Neural cell (in vitro differentiated cells): ENCODE results near the gene AMPH. TPM values are rescaled to one million over a fixed set of nuclear protein-coding genes. Genes with fewer than 3 reads are reported as not detected.

Source experiments
- H2AFZ ChIP-seq: fragments of 200-600, 300-800 bp; sonication (generic), shearing (Covaris generic); 2 replicates; pipeline ENCODE4 v1.6.0; 2014; ENCODE audit warnings: low read depth, mild to moderate bottlenecking, antibody characterized with exemption, low read length, moderate library complexity
- H3F3A ChIP-seq: fragments of 200-600 bp; shearing (Covaris generic); 2 replicates; pipeline ENCODE4 v1.6.1; 2016; ENCODE audit warnings: mild to moderate bottlenecking, moderate library complexity, mixed read lengths, antibody characterized with exemption, low read length; ENCODE audit not compliant: insufficient read depth, poor library complexity, severe bottlenecking
- H3K27ac ChIP-seq: fragments of 200-600, 300-800 bp; sonication (generic), shearing (Covaris generic); 2 replicates; pipeline ENCODE4 v1.5.1; 2014; ENCODE audit warnings: mild to moderate bottlenecking, low read length, moderate library complexity
- H3K27me3 ChIP-seq: fragments of 300-800, 200-600 bp; sonication (generic), shearing (Covaris generic); 2 replicates; pipeline ENCODE4 v1.6.0; 2014; ENCODE audit warnings: mild to moderate bottlenecking, low read depth, low read length, moderate library complexity; ENCODE audit not compliant: insufficient read depth
- H3K36me3 ChIP-seq: fragments of 300-800, 200-600 bp; sonication (generic), shearing (Covaris generic); 2 replicates; pipeline ENCODE4 v1.5.1; 2014; ENCODE audit warnings: mild to moderate bottlenecking, antibody characterized with exemption, low read length, moderate library complexity; ENCODE audit not compliant: insufficient read depth
- H3K4me2 ChIP-seq: fragments of 300-800, 200-600 bp; sonication (generic), shearing (Covaris generic); 2 replicates; pipeline ENCODE4 v1.6.0; 2014; ENCODE audit warnings: mild to moderate bottlenecking, low read length
- H3K4me3 ChIP-seq: fragments of 300-800, 200-600 bp; sonication (generic), shearing (Covaris generic); 2 replicates; pipeline ENCODE4 v1.5.1; 2014; ENCODE audit warnings: mild to moderate bottlenecking, low read length, moderate library complexity
- H3K79me2 ChIP-seq: fragments of 200-600 bp; shearing (Covaris generic); replicated peaks from 2 replicates; pipeline ENCODE4 v1.6.0; 2014; ENCODE audit warnings: mild to moderate bottlenecking, low read length, moderate library complexity; ENCODE audit not compliant: insufficient read depth
- H3K9ac ChIP-seq: fragments of 300-800, 200-600 bp; sonication (generic), shearing (Covaris generic); 2 replicates; pipeline ENCODE4 v1.6.1; 2016; ENCODE audit warnings: mild to moderate bottlenecking, low read length, mixed read lengths
- H3K9me2 ChIP-seq: fragments of 200-600 bp; shearing (Covaris generic); 2 replicates; pipeline ENCODE4 v1.6.1; 2016; ENCODE audit warnings: mild to moderate bottlenecking, low read length, mixed read lengths; ENCODE audit not compliant: insufficient read depth
- H3K9me3 ChIP-seq: fragments of 200-600, 300-800 bp; sonication (generic), shearing (Covaris generic); 2 replicates; pipeline ENCODE4 v1.6.1; 2016; ENCODE audit warnings: mild to moderate bottlenecking, mixed run types, low read length, moderate library complexity, mixed read lengths
- H4K20me1 ChIP-seq: fragments of 200-600 bp; shearing (Covaris generic); 2 replicates; pipeline ENCODE4 v1.6.1; 2016; ENCODE audit warnings: mild to moderate bottlenecking, mixed run types; ENCODE audit not compliant: insufficient read depth
- EP300 ChIP-seq: fragments of 450-650 bp; conservative IDR thresholded peaks from 2 replicates; pipeline ENCODE4 v1.6.1; 2014; ENCODE audit warnings: antibody characterized with exemption, mild to moderate bottlenecking, moderate library complexity; ENCODE audit not compliant: poor library complexity, severe bottlenecking
- EZH2 ChIP-seq: fragments of 200-600, 300-800 bp; shearing (Covaris generic), sonication (generic); IDR thresholded peaks from 2 replicates; pipeline ENCODE4 v1.6.1; 2014; ENCODE audit warnings: antibody characterized with exemption, low read length, borderline replicate concordance, mild to moderate bottlenecking; ENCODE audit not compliant: insufficient read depth, poor library complexity, severe bottlenecking
- MXI1 ChIP-seq: fragments of 450-650 bp; conservative IDR thresholded peaks from 2 replicates; pipeline ENCODE4 v1.6.1; 2014; ENCODE audit warnings: antibody characterized with exemption, mild to moderate bottlenecking; ENCODE audit not compliant: poor library complexity, severe bottlenecking
- POLR2AphosphoS5 ChIP-seq: IDR thresholded peaks from 2 replicates; pipeline ENCODE4 v1.6.1; 2012
- RAD21 ChIP-seq: fragments of 450-650 bp; conservative IDR thresholded peaks from 2 replicates; pipeline ENCODE4 v1.6.1; 2014; ENCODE audit warnings: antibody characterized with exemption, mild to moderate bottlenecking, moderate library complexity
- SMC3 ChIP-seq: fragments of 450-650 bp; conservative IDR thresholded peaks from 2 replicates; pipeline ENCODE4 v1.6.1; 2014; ENCODE audit warnings: antibody characterized with exemption, mild to moderate bottlenecking, moderate library complexity; ENCODE audit not compliant: poor library complexity
- TAF1 ChIP-seq: IDR thresholded peaks from 2 replicates; pipeline ENCODE4 v1.6.1; 2012; ENCODE audit warnings: low read depth
- polyA plus RNA-seq: library from polyadenylated mRNA; depleted of rRNA; stranded (reverse); fragments of >200 nt; gene quantifications from 2 replicates; pipeline ENCODE4 v1.2.3, GENCODE V29; 2014
- TF ChIP-seq, protein P1 (sequence below): IDR thresholded peaks from 2 replicates; pipeline ENCODE4 v1.6.1; 2012; ENCODE audit warnings: borderline replicate concordance
- TF ChIP-seq, protein P2 (sequence below): fragments of 450-650 bp; IDR thresholded peaks from 2 replicates; pipeline ENCODE4 v1.5.1; 2014; ENCODE audit warnings: antibody characterized with exemption, mild to moderate bottlenecking, moderate library complexity; ENCODE audit not compliant: poor library complexity, severe bottlenecking

AMPH gene
- polyA plus RNA-seq, 1 donor from 2014 or later, result 33.7 TPM

DNA sequence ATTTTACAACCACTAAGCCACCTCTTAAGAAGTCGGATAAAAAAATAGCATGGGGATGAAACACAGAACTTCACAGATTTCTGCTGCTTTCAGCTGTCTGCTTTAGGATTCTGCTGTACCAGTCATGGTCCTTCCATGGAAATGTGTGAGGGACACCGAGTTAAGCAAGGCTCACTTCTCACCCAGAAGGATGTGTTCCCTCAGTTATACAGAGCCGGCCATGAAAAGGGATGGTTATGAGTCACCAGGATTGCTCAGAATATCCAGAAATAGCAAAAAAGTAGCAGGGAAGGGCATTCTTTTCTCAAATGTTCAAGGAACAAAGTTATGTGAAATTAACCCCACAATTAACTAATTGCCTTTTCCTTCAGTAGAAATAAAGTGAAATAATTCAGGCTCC lies 124.4 kb downstream of the AMPH start:
- no peak overlapping the region for H3K9ac ChIP-seq
- H3K27ac ChIP-seq, result no peak overlapping the region
- H2AFZ ChIP-seq, result no peak overlapping the region
- no peaks in the 10 kb centered on the region for H3K9me3 ChIP-seq
- H3K9me2 ChIP-seq, result no peaks in the 10 kb centered on the region
- no peak overlapping the region for H3K4me3 ChIP-seq
- no peak overlapping the region for H3K4me2 ChIP-seq
- H3K79me2 ChIP-seq, result no peaks in the 10 kb centered on the region
- no peaks in the 10 kb centered on the region for H3F3A ChIP-seq
- H4K20me1 ChIP-seq, result no peaks in the 10 kb centered on the region
- no peak for TF ChIP-seq TAF1
- TF ChIP-seq EZH2, result no peak
- TF ChIP-seq SMC3, result no peak
- no peaks in the 10 kb centered on the region for H3K36me3 ChIP-seq
- H3K27me3 ChIP-seq, result no peaks in the 10 kb centered on the region

DNA sequence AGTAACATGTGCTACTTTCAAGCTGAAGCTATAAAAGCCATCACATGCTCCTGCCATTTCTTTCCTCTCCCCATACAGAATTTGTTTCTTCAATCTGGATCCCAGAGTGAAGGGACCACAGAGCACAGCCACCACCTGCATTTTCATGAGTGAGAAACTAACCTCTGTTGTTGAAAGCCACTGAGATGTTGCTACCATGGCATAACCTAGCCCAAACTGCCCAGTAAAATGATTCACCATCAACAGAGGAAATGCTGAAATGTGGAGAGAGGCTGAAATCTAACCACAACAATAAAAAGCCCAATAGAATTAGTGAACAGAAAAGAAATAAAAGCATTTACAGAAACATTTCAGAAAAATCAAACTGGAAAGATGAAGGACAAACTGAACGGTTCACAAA lies 125.2 kb downstream of the AMPH start:
- Histone ChIP-seq H3K36me3 (no peaks in the 10 kb centered on the region), H3F3A (no peaks in the 10 kb centered on the region), H2AFZ (no peak overlapping the region), H3K27me3 (no peaks in the 10 kb centered on the region), H3K9me3 (no peaks in the 10 kb centered on the region), H3K27ac (no peak overlapping the region), H3K9ac (no peak overlapping the region), H3K4me2 (no peak overlapping the region), H3K4me3 (no peak overlapping the region), H4K20me1 (no peaks in the 10 kb centered on the region), H3K79me2 (no peaks in the 10 kb centered on the region), H3K9me2 (no peaks in the 10 kb centered on the region)
- TF ChIP-seq, protein P1, sequence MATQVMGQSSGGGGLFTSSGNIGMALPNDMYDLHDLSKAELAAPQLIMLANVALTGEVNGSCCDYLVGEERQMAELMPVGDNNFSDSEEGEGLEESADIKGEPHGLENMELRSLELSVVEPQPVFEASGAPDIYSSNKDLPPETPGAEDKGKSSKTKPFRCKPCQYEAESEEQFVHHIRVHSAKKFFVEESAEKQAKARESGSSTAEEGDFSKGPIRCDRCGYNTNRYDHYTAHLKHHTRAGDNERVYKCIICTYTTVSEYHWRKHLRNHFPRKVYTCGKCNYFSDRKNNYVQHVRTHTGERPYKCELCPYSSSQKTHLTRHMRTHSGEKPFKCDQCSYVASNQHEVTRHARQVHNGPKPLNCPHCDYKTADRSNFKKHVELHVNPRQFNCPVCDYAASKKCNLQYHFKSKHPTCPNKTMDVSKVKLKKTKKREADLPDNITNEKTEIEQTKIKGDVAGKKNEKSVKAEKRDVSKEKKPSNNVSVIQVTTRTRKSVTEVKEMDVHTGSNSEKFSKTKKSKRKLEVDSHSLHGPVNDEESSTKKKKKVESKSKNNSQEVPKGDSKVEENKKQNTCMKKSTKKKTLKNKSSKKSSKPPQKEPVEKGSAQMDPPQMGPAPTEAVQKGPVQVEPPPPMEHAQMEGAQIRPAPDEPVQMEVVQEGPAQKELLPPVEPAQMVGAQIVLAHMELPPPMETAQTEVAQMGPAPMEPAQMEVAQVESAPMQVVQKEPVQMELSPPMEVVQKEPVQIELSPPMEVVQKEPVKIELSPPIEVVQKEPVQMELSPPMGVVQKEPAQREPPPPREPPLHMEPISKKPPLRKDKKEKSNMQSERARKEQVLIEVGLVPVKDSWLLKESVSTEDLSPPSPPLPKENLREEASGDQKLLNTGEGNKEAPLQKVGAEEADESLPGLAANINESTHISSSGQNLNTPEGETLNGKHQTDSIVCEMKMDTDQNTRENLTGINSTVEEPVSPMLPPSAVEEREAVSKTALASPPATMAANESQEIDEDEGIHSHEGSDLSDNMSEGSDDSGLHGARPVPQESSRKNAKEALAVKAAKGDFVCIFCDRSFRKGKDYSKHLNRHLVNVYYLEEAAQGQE, result no peak
- no peak for TF ChIP-seq EZH2
- no peak for TF ChIP-seq EP300
- TF ChIP-seq, protein P2, sequence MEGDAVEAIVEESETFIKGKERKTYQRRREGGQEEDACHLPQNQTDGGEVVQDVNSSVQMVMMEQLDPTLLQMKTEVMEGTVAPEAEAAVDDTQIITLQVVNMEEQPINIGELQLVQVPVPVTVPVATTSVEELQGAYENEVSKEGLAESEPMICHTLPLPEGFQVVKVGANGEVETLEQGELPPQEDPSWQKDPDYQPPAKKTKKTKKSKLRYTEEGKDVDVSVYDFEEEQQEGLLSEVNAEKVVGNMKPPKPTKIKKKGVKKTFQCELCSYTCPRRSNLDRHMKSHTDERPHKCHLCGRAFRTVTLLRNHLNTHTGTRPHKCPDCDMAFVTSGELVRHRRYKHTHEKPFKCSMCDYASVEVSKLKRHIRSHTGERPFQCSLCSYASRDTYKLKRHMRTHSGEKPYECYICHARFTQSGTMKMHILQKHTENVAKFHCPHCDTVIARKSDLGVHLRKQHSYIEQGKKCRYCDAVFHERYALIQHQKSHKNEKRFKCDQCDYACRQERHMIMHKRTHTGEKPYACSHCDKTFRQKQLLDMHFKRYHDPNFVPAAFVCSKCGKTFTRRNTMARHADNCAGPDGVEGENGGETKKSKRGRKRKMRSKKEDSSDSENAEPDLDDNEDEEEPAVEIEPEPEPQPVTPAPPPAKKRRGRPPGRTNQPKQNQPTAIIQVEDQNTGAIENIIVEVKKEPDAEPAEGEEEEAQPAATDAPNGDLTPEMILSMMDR, result no peak
- no peak for TF ChIP-seq MXI1
- TF ChIP-seq POLR2AphosphoS5, result no peak
- no peak for TF ChIP-seq RAD21
- TF ChIP-seq SMC3, result no peak
- TF ChIP-seq TAF1, result no peak

DNA sequence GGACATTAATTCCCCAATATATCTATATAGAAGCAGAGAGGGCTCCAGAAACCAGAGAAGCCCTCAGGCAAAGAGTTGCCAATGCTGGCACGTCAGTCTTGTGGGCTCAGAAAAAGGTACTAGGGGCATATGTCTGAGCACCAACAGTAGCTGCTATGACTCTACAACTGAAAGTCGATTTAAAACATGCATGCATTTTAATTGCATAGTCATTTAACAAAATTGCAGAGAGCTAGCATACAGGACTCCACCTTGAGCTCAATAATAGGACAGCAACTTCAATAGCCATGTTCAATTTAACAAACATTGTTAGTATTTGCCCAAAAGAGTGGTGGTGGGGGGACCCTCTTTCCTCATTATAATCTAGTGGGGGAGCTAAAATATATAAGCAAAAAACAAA lies 126.5 kb downstream of the AMPH start:
- Histone ChIP-seq H4K20me1 (no peaks in the 10 kb centered on the region), H3K4me2 (no peak overlapping the region), H2AFZ (no peak overlapping the region), H3K79me2 (no peaks in the 10 kb centered on the region), H3K9ac (no peak overlapping the region), H3K36me3 (no peaks in the 10 kb centered on the region), H3K27ac (no peak overlapping the region), H3K4me3 (no peak overlapping the region), H3K9me3 (no peaks in the 10 kb centered on the region), H3K9me2 (no peaks in the 10 kb centered on the region), H3K27me3 (no peaks in the 10 kb centered on the region), H3F3A (no peaks in the 10 kb centered on the region)
- TF ChIP-seq, protein P2, result no peak
- TF ChIP-seq SMC3, result no peak
- no peak for TF ChIP-seq EP300
- no peak for TF ChIP-seq MXI1
- no peak for TF ChIP-seq RAD21
- no peak for TF ChIP-seq POLR2AphosphoS5
- no peak for TF ChIP-seq EZH2
- TF ChIP-seq TAF1, result no peak
- TF ChIP-seq, protein P1, result no peak
